ENCODE results near the gene SH2D3C. TPM values are rescaled to one million over a fixed set of nuclear protein-coding genes. Genes with fewer than 3 reads are reported as not detected.

SH2D3C gene
- total and polyA plus RNA-seq, 5 donors from 2014 or later = 17.7 to 39.3 (median 24.2) TPM

- Mint-ChIP-seq H3K27me3 (no peaks in the 10 kb centered on the region), H3K4me1 (peaks cover 2 to 13% (median 7%) of the 10 kb centered on the region in 4 donors), H3K4me3 (peak overlapping the region in 1 of 4 donors; percentile 54), H3K36me3 (no peaks in the 10 kb centered on the region), H3K27ac (no peak overlapping the region), H3K9me3 (no peaks in the 10 kb centered on the region)
- Histone ChIP-seq H3K27ac (ENCODE audit: insufficient read depth, low read length, poor library complexity, severe bottlenecking) (no peak overlapping the region), H3K4me1 (ENCODE audit: control insufficient read depth, insufficient read depth, low read length, poor library complexity, severe bottlenecking) (peaks cover 8% of the 10 kb centered on the region), H3K9me3 (ENCODE audit: control insufficient read depth in 2 of 2, low read length in 2 of 2) (no peaks in the 10 kb centered on the region), H3K4me3 (ENCODE audit: low read depth, low read length) (no peak overlapping the region), H3K27me3 (ENCODE audit: control insufficient read depth, insufficient read depth, low read length) (no peaks in the 10 kb centered on the region), H3K36me3 (ENCODE audit: control insufficient read depth, insufficient read depth, low read length) (peaks cover 2% of the 10 kb centered on the region)
- ATAC-seq (ENCODE audit: low read depth in 2 of 2) = no peak
- no peak for DNase-seq
Observed at GRCh38 chr9:127730262-127730661, 48.2 kb downstream of the SH2D3C start.

DNA sequence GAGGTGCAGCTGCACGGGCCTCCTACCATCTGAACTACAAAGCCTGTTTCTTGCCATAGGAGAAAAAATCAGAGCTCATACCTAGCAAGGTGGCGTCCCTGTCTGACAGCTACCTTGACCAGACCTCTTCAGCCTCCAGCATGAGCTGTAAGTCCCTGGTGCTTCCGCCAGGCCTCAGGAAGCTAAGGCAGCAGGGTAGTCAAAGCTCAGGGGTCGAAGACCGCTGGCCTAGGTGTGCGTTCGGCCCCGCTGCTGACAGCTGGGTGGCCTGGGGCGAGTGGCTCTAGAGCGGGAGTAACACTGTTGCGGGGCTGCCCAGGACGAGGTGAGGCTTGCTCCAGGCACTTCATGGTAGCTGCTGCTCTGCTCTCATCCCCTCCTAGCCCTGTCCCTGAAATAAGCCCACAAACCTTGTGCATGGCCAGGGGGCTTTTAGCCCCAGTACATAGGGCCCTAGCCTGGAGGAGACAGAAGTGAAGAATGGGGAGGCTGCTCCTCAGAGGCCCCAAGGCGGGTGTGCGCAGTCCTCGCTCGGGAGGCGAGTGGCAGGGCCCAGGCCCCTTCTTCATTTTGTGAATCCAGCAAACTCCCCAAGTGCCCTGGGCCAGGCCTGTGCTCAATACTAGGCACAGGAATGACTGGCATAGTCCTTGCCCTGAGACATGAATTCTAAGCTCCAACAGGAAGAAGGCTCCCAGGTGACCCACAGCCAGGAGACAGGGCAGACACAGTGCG is 48.8 kb downstream of the SH2D3C start:
- H3K9me3 ChIP-seq (ENCODE audit: control insufficient read depth in 2 of 2, low read length in 2 of 2) = no peaks in the 10 kb centered on the region
- no peak overlapping the region for H3K27ac ChIP-seq (ENCODE audit: insufficient read depth, low read length, poor library complexity, severe bottlenecking)
- no peak for DNase-seq
- H3K4me1 ChIP-seq (ENCODE audit: control insufficient read depth, insufficient read depth, low read length, poor library complexity, severe bottlenecking) = peaks cover 7% of the 10 kb centered on the region
- ATAC-seq (ENCODE audit: low read depth in 2 of 2) = no peak
- peaks cover 2% of the 10 kb centered on the region for H3K36me3 ChIP-seq (ENCODE audit: control insufficient read depth, insufficient read depth, low read length)
- Mint-ChIP-seq H3K27me3 (no peaks in the 10 kb centered on the region), H3K4me3 (peak overlapping the region in 1 of 4 donors; percentile 54), H3K36me3 (no peaks in the 10 kb centered on the region), H3K4me1 (peaks cover 0 to 12% (median 7%) of the 10 kb centered on the region in 4 donors), H3K9me3 (no peaks in the 10 kb centered on the region), H3K27ac (no peak overlapping the region)
- no peaks in the 10 kb centered on the region for H3K27me3 ChIP-seq (ENCODE audit: control insufficient read depth, insufficient read depth, low read length)
- no peak overlapping the region for H3K4me3 ChIP-seq (ENCODE audit: low read depth, low read length)

- H3K9me3 Mint-ChIP-seq = no peaks in the 10 kb centered on the region
- no peaks in the 10 kb centered on the region for H3K36me3 Mint-ChIP-seq
- H3K4me3 Mint-ChIP-seq = peak overlapping the region in 1 of 4 donors; percentile 44
- H3K27me3 ChIP-seq (ENCODE audit: control insufficient read depth, insufficient read depth, low read length) = no peaks in the 10 kb centered on the region
- H3K9me3 ChIP-seq (ENCODE audit: control insufficient read depth in 2 of 2, low read length in 2 of 2) = no peaks in the 10 kb centered on the region
- H3K4me1 Mint-ChIP-seq = peaks cover 0 to 4% (median 3%) of the 10 kb centered on the region in 4 donors
- no peak overlapping the region for H3K27ac Mint-ChIP-seq
- H3K36me3 ChIP-seq (ENCODE audit: control insufficient read depth, insufficient read depth, low read length) = peaks cover 2% of the 10 kb centered on the region
- no peaks in the 10 kb centered on the region for H3K4me1 ChIP-seq (ENCODE audit: control insufficient read depth, insufficient read depth, low read length, poor library complexity, severe bottlenecking)
- DNase-seq (no peak), ATAC-seq (ENCODE audit: low read depth in 2 of 2) (no peak)
- no peaks in the 10 kb centered on the region for H3K27me3 Mint-ChIP-seq
- H3K27ac ChIP-seq (ENCODE audit: insufficient read depth, low read length, poor library complexity, severe bottlenecking) = no peak overlapping the region
- H3K4me3 ChIP-seq (ENCODE audit: low read depth, low read length) = no peak overlapping the region
Observed at GRCh38 chr9:127728808-127729207, 49.7 kb downstream of the SH2D3C start.

GRCh38 chr9:127726871-127727270 is 51.6 kb downstream of the SH2D3C start:
- H3K27me3 Mint-ChIP-seq = no peaks in the 10 kb centered on the region
- no peaks in the 10 kb centered on the region for H3K9me3 Mint-ChIP-seq
- Histone ChIP-seq H3K36me3 (ENCODE audit: control insufficient read depth, insufficient read depth, low read length) (no peaks in the 10 kb centered on the region), H3K4me1 (ENCODE audit: control insufficient read depth, insufficient read depth, low read length, poor library complexity, severe bottlenecking) (no peaks in the 10 kb centered on the region), H3K9me3 (ENCODE audit: control insufficient read depth in 2 of 2, low read length in 2 of 2) (no peaks in the 10 kb centered on the region), H3K27ac (ENCODE audit: insufficient read depth, low read length, poor library complexity, severe bottlenecking) (no peak overlapping the region), H3K4me3 (ENCODE audit: low read depth, low read length) (no peak overlapping the region), H3K27me3 (ENCODE audit: control insufficient read depth, insufficient read depth, low read length) (no peaks in the 10 kb centered on the region)
- ATAC-seq (ENCODE audit: low read depth in 2 of 2) = no peak
- peaks cover 0 to 4% (median 0%) of the 10 kb centered on the region in 4 donors for H3K4me1 Mint-ChIP-seq
- no peak overlapping the region for H3K27ac Mint-ChIP-seq
- no peak for DNase-seq
- no peaks in the 10 kb centered on the region for H3K36me3 Mint-ChIP-seq
- no peak overlapping the region for H3K4me3 Mint-ChIP-seq

GRCh38 chr9:127724012-127724411 is 54.5 kb downstream of the SH2D3C start:
- no peaks in the 10 kb centered on the region for H3K36me3 Mint-ChIP-seq
- H3K9me3 Mint-ChIP-seq = no peaks in the 10 kb centered on the region
- no peak overlapping the region for H3K27ac Mint-ChIP-seq
- no peak overlapping the region for H3K27ac ChIP-seq (ENCODE audit: insufficient read depth, low read length, poor library complexity, severe bottlenecking)
- peak overlapping the region in 1 of 4 donors; percentile 7 for H3K4me3 Mint-ChIP-seq
- no peak for DNase-seq
- peaks cover 9% of the 10 kb centered on the region for H3K4me1 ChIP-seq (ENCODE audit: control insufficient read depth, insufficient read depth, low read length, poor library complexity, severe bottlenecking)
- no peaks in the 10 kb centered on the region for H3K9me3 ChIP-seq (ENCODE audit: control insufficient read depth in 2 of 2, low read length in 2 of 2)
- no peak overlapping the region for H3K4me3 ChIP-seq (ENCODE audit: low read depth, low read length)
- no peaks in the 10 kb centered on the region for H3K36me3 ChIP-seq (ENCODE audit: control insufficient read depth, insufficient read depth, low read length)
- no peak for ATAC-seq (ENCODE audit: low read depth in 2 of 2)
- no peaks in the 10 kb centered on the region for H3K27me3 ChIP-seq (ENCODE audit: control insufficient read depth, insufficient read depth, low read length)
- peaks cover 0 to 27% (median 9%) of the 10 kb centered on the region in 4 donors for H3K4me1 Mint-ChIP-seq
- H3K27me3 Mint-ChIP-seq = no peaks in the 10 kb centered on the region

GRCh38 chr9:127723444-127723843 is 55.0 kb downstream of the SH2D3C start:
- H3K4me3 Mint-ChIP-seq = no peak overlapping the region
- no peaks in the 10 kb centered on the region for H3K27me3 ChIP-seq (ENCODE audit: control insufficient read depth, insufficient read depth, low read length)
- ATAC-seq (ENCODE audit: low read depth in 2 of 2) (no peak), DNase-seq (no peak)
- H3K36me3 ChIP-seq (ENCODE audit: control insufficient read depth, insufficient read depth, low read length) = no peaks in the 10 kb centered on the region
- H3K4me3 ChIP-seq (ENCODE audit: low read depth, low read length) = no peak overlapping the region
- no peaks in the 10 kb centered on the region for H3K9me3 ChIP-seq (ENCODE audit: control insufficient read depth in 2 of 2, low read length in 2 of 2)
- H3K4me1 ChIP-seq (ENCODE audit: control insufficient read depth, insufficient read depth, low read length, poor library complexity, severe bottlenecking) = peaks cover 9% of the 10 kb centered on the region
- H3K27ac ChIP-seq (ENCODE audit: insufficient read depth, low read length, poor library complexity, severe bottlenecking) = no peak overlapping the region
- H3K4me1 Mint-ChIP-seq = peaks cover 0 to 27% (median 9%) of the 10 kb centered on the region in 4 donors
- H3K27me3 Mint-ChIP-seq = no peaks in the 10 kb centered on the region
- no peaks in the 10 kb centered on the region for H3K36me3 Mint-ChIP-seq
- no peaks in the 10 kb centered on the region for H3K9me3 Mint-ChIP-seq
- H3K27ac Mint-ChIP-seq = no peak overlapping the region

DNA sequence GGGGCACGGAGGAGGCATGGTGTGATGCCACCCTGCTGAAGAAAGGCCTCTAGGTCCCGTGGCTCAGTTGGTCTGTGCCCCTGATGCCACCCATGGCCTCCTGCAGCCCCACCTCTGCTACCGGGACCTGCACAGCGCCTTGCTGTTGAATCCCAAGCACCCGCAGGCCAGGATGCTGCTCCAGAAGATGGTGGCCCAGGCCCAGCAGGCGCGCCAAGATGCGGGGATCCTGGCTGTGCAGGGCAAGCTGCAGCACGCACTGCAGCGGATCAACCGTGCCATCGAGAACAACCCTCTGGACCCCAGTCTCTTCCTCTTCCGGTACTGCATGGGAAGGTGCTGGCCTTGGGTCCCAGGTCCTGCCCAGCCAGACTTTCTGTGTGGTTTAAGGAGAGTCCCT is 55.5 kb downstream of the SH2D3C start:
- H3K9me3 ChIP-seq (ENCODE audit: control insufficient read depth in 2 of 2, low read length in 2 of 2) = no peaks in the 10 kb centered on the region
- H3K4me3 ChIP-seq (ENCODE audit: low read depth, low read length) = no peak overlapping the region
- ATAC-seq (ENCODE audit: low read depth in 2 of 2) (no peak), DNase-seq (no peak)
- Mint-ChIP-seq H3K36me3 (no peaks in the 10 kb centered on the region), H3K9me3 (no peaks in the 10 kb centered on the region), H3K4me1 (peaks cover 0 to 27% (median 9%) of the 10 kb centered on the region in 4 donors), H3K27ac (no peak overlapping the region), H3K27me3 (no peaks in the 10 kb centered on the region), H3K4me3 (no peak overlapping the region)
- H3K36me3 ChIP-seq (ENCODE audit: control insufficient read depth, insufficient read depth, low read length) = no peaks in the 10 kb centered on the region
- peaks cover 9% of the 10 kb centered on the region for H3K4me1 ChIP-seq (ENCODE audit: control insufficient read depth, insufficient read depth, low read length, poor library complexity, severe bottlenecking)
- H3K27ac ChIP-seq (ENCODE audit: insufficient read depth, low read length, poor library complexity, severe bottlenecking) = no peak overlapping the region
- H3K27me3 ChIP-seq (ENCODE audit: control insufficient read depth, insufficient read depth, low read length) = no peaks in the 10 kb centered on the region

All from CD4-positive, CD25-positive, alpha-beta regulatory T cell (primary cell).